Stimulated activated CD8-positive, alpha-beta memory T cell treated with anti-CD3 and anti-CD28 coated beads, Interleukin-12 subunit alpha, Interleukin-12 subunit beta, amount 100 ng/mL, for 1 hour (primary cell): ENCODE results near the gene ITSN1.

Source experiments
- DNase-seq: peaks from one replicate; pipeline ENCODE4 v3.0.0-alpha.2; 2020; ENCODE audit warnings: low read depth

Gene ITSN1

GRCh38 chr21:33731447-33731846, 89.1 kb downstream of the ITSN1 start:
- no peak for DNase-seq

GRCh38 chr21:33732038-33732437, 89.7 kb downstream of the ITSN1 start:
- DNase-seq, result no peak

- DNase-seq, result no peak
These were observed 91.3 kb downstream of the ITSN1 start for GRCh38 chr21:33733601-33734000.

- no peak for DNase-seq
These were observed 92.0 kb downstream of the ITSN1 start for GRCh38 chr21:33734291-33734690.

- no peak for DNase-seq
These were observed 92.5 kb downstream of the ITSN1 start for GRCh38 chr21:33734818-33735217.

GRCh38 chr21:33736569-33736968, 94.3 kb downstream of the ITSN1 start:
- DNase-seq, result no peak

- no peak for DNase-seq
These were observed 97.4 kb downstream of the ITSN1 start for GRCh38 chr21:33739701-33740100.

GRCh38 chr21:33747420-33747819, 105.1 kb downstream of the ITSN1 start:
- DNase-seq, result no peak

- no peak for DNase-seq
These were observed 106.6 kb downstream of the ITSN1 start for GRCh38 chr21:33748903-33749302.

GRCh38 chr21:33750017-33750416, 107.7 kb downstream of the ITSN1 start:
- no peak for DNase-seq

GRCh38 chr21:33751120-33751519, 108.8 kb downstream of the ITSN1 start:
- no peak for DNase-seq

GRCh38 chr21:33751533-33751932, 109.2 kb downstream of the ITSN1 start:
- DNase-seq, result no peak

GRCh38 chr21:33752260-33752659, 110.0 kb downstream of the ITSN1 start:
- no peak for DNase-seq

GRCh38 chr21:33753886-33754285, 111.6 kb downstream of the ITSN1 start:
- DNase-seq, result no peak

- no peak for DNase-seq
These were observed 112.2 kb downstream of the ITSN1 start for GRCh38 chr21:33754481-33754880.

GRCh38 chr21:33755354-33755753, 113.1 kb downstream of the ITSN1 start:
- DNase-seq, result no peak

- no peak for DNase-seq
These were observed 118.5 kb downstream of the ITSN1 start for GRCh38 chr21:33760641-33761440.

- DNase-seq, result no peak
These were observed 119.2 kb downstream of the ITSN1 start for GRCh38 chr21:33761441-33762036.

GRCh38 chr21:33762803-33763581, 120.7 kb downstream of the ITSN1 start:
- no peak for DNase-seq

GRCh38 chr21:33763582-33763899, 121.2 kb downstream of the ITSN1 start:
- DNase-seq, result no peak

GRCh38 chr21:33767236-33767635, 124.9 kb downstream of the ITSN1 start:
- DNase-seq, result no peak

- DNase-seq, result no peak
These were observed 125.7 kb downstream of the ITSN1 start for GRCh38 chr21:33767960-33768359.

GRCh38 chr21:33769057-33769456, 126.8 kb downstream of the ITSN1 start:
- DNase-seq, result no peak
